Uterus (tissue), 4 donors: ENCODE data around the gene PROX1. TPM values are rescaled to one million over a fixed set of nuclear protein-coding genes. Genes with fewer than 3 reads are reported as not detected.

Experiments used
- DNase-seq, 2 donors: peaks; one replicate each; pipeline ENCODE4 v3.0.0-alpha.2; 2019 to 2020
- H3K27ac ChIP-seq, 2 donors: fragments of 200-600 bp; sonication (generic); 1 replicate in 1 of 2; 2 replicates in 1 of 2; pipeline ENCODE4 v1.5.1; 2016 to 2018
- H3K27me3 ChIP-seq, 2 donors: fragments of 200-600 bp; sonication (generic); one replicate each; pipeline ENCODE4 v1.5.1; 2018 to 2019; ENCODE audit warnings: control low read depth in 1 of 2
- H3K36me3 ChIP-seq, 2 donors: fragments of 200-600 bp; sonication (generic); one replicate each; pipeline ENCODE4 v1.5.1; 2019; ENCODE audit warnings: control low read depth in 1 of 2
- H3K4me1 ChIP-seq, 2 donors: fragments of 200-600 bp; sonication (generic); one replicate each; pipeline ENCODE4 v1.5.1; 2018 to 2019; ENCODE audit warnings: control low read depth in 1 of 2
- H3K4me3 ChIP-seq, 2 donors: fragments of 200-600 bp; sonication (generic); 1 replicate in 1 of 2; 2 replicates in 1 of 2; pipeline ENCODE4 v1.5.1; 2018 to 2019; ENCODE audit warnings: mild to moderate bottlenecking in 1 of 2
- H3K9me3 ChIP-seq, 2 donors: fragments of 200-600 bp; sonication (generic); one replicate each; pipeline ENCODE4 v1.5.1; 2019; ENCODE audit warnings: control low read depth in 1 of 2
- CTCF ChIP-seq, 4 experiments: fragments of 200-600 bp in 2 of 4; fragments of 450-650 bp in 2 of 4; sonication (generic) in 2 of 4; IDR thresholded peaks; one replicate each; pipeline ENCODE4 v1.5.1; 2016 to 2019; ENCODE audit warnings: antibody characterized with exemption in 4 of 4, mild to moderate bottlenecking in 2 of 4, moderate library complexity in 1 of 4
- POLR2A ChIP-seq, 2 donors: fragments of 450-650 bp; IDR thresholded peaks; one replicate each; pipeline ENCODE4 v1.6.1; 2016; ENCODE audit warnings: antibody characterized with exemption in 2 of 2, mild to moderate bottlenecking in 1 of 2, moderate library complexity in 1 of 2
- intact Hi-C: fragments of 100-400 bp; cut with DNase I; formaldehyde crosslinking; loops from one replicate; pipeline ENCODE4 v1.15.1; 2023; ENCODE audit warnings: low total_unique reads
- total RNA-seq, 4 donors: library from RNA; depleted of rRNA in 3 of 4; stranded (reverse); fragments of >200 nt in 3 of 4; gene quantifications; one replicate each; pipeline versions ENCODE4 v1.1.0 to v1.2.4, GENCODE V29; 2014 to 2023
- donor health status: DM: yes; HTN: yes; CAD: no.

Gene PROX1
- total RNA-seq, 4 donors from 2014 or later: 3.8 to 7.9 (median 4.1) TPM

- no peak for TF ChIP-seq CTCF (IDR thresholded peaks at IDR 0.05)
- no peak for TF ChIP-seq POLR2A (IDR thresholded peaks at IDR 0.05)
- no peaks in the 10 kb centered on the region for H3K36me3 ChIP-seq
- DNase-seq: no peak
- peaks cover 28 to 47% of the 10 kb centered on the region in 2 donors for H3K27me3 ChIP-seq
- peak overlapping the region; percentile 56 to 62 for H3K4me3 ChIP-seq
- peaks cover 6 to 16% of the 10 kb centered on the region in 2 donors for H3K4me1 ChIP-seq
- H3K9me3 ChIP-seq: no peaks in the 10 kb centered on the region
- H3K27ac ChIP-seq: no peak overlapping the region
- intact Hi-C loops: no loop called here
These were observed 885 bp upstream of the PROX1 start for GRCh38 chr1:213986925-213987250.

- Histone ChIP-seq H3K9me3 (no peaks in the 10 kb centered on the region), H3K27ac (peak overlapping the region; percentile 77 to 81), H3K4me1 (peaks cover 6 to 15% of the 10 kb centered on the region in 2 donors), H3K27me3 (peaks cover 26 to 47% of the 10 kb centered on the region in 2 donors), H3K4me3 (peak overlapping the region; percentile 56 to 62), H3K36me3 (no peaks in the 10 kb centered on the region)
- no peak for TF ChIP-seq CTCF (IDR thresholded peaks at IDR 0.05)
- no peak for TF ChIP-seq POLR2A (IDR thresholded peaks at IDR 0.05)
- intact Hi-C loops: no loop called here
- DNase-seq: peak; percentile 77 to 78
These were observed 299 bp upstream of the PROX1 start for GRCh38 chr1:213987422-213987926.

- Histone ChIP-seq H3K4me3 (peak overlapping the region; percentile 56 to 62), H3K27me3 (peaks cover 17 to 44% of the 10 kb centered on the region in 2 donors), H3K9me3 (no peaks in the 10 kb centered on the region), H3K4me1 (peaks cover 5 to 6% of the 10 kb centered on the region in 2 donors), H3K27ac (peak overlapping the region; percentile 77 to 81), H3K36me3 (no peaks in the 10 kb centered on the region)
- no peak for DNase-seq
- intact Hi-C loops: no loop called here
- TF ChIP-seq POLR2A (IDR thresholded peaks at IDR 0.05) (no peak), CTCF (IDR thresholded peaks at IDR 0.05) (no peak)
These were observed 781 bp downstream of the PROX1 start for GRCh38 chr1:213988507-213989001.

GRCh38 chr1:213989002-213989855 lies 1.5 kb downstream of the PROX1 start:
- peaks cover 17 to 37% of the 10 kb centered on the region in 2 donors for H3K27me3 ChIP-seq
- TF ChIP-seq POLR2A (IDR thresholded peaks at IDR 0.05) (no peak), CTCF (IDR thresholded peaks at IDR 0.05) (no peak)
- H3K4me1 ChIP-seq: peaks cover 4 to 6% of the 10 kb centered on the region in 2 donors
- peak overlapping the region; percentile 77 to 81 for H3K27ac ChIP-seq
- H3K9me3 ChIP-seq: no peaks in the 10 kb centered on the region
- intact Hi-C loops: no loop called here
- peak in 1 of 2 donors; percentile 52 for DNase-seq
- H3K36me3 ChIP-seq: no peaks in the 10 kb centered on the region
- peak overlapping the region; percentile 56 to 62 for H3K4me3 ChIP-seq

GRCh38 chr1:213993929-213994328 lies 6.2 kb downstream of the PROX1 start:
- no peak for TF ChIP-seq CTCF (IDR thresholded peaks at IDR 0.05)
- TF ChIP-seq POLR2A (IDR thresholded peaks at IDR 0.05): no peak
- Histone ChIP-seq H3K27ac (no peak overlapping the region), H3K27me3 (peaks cover 0 to 19% of the 10 kb centered on the region in 2 donors), H3K4me1 (peaks cover 0 to 4% of the 10 kb centered on the region in 2 donors), H3K9me3 (no peaks in the 10 kb centered on the region), H3K4me3 (no peak overlapping the region), H3K36me3 (no peaks in the 10 kb centered on the region)
- DNase-seq: no peak
- intact Hi-C loops: no loop called here
